ENCODE results near the gene NPPB.

The NPPB gene

GRCh38 chr1:11831945-11832725, 26.6 kb downstream of the NPPB start:
- no peak for DNase-seq

- no peak for DNase-seq
Observed at GRCh38 chr1:11828511-11828910, 30.2 kb downstream of the NPPB start.

GRCh38 chr1:11826946-11827345, 31.8 kb downstream of the NPPB start:
- DNase-seq, result no peak

GRCh38 chr1:11825131-11825530, 33.6 kb downstream of the NPPB start:
- no peak for DNase-seq

- DNase-seq, result no peak
Observed at GRCh38 chr1:11823366-11824137, 35.2 kb downstream of the NPPB start.

GRCh38 chr1:11822091-11822490, 36.7 kb downstream of the NPPB start:
- DNase-seq, result no peak

GRCh38 chr1:11817192-11817591, 41.6 kb downstream of the NPPB start:
- no peak for DNase-seq

GRCh38 chr1:11813021-11813420, 45.7 kb downstream of the NPPB start:
- DNase-seq, result no peak

Data from activated gamma-delta T cell (primary cell).